NCI-H2107 (cell line): ENCODE data around the gene SMARCE1.

Experiments
- DNase-seq: peaks from one replicate; lab custom pipeline; 2025; lab: John Stamatoyannopoulos, UW

Gene SMARCE1

GRCh38 chr17:40579471-40579870 lies 68.1 kb downstream of the SMARCE1 start:
- no peak for DNase-seq

GRCh38 chr17:40577611-40578065 lies 70.0 kb downstream of the SMARCE1 start:
- DNase-seq, result no peak

GRCh38 chr17:40576113-40576740 lies 71.4 kb downstream of the SMARCE1 start:
- no peak for DNase-seq
